ENCODE data around the gene DPP8.

Gene DPP8

GRCh38 chr15:65451989-65452388, 65.5 kb downstream of the DPP8 start:
- Mint-ChIP-seq H3K4me3 (no peak overlapping the region), H3K9me3 (no peaks in the 10 kb centered on the region), H3K36me3 (ENCODE audit: insufficient read depth) (peaks cover 62% of the 10 kb centered on the region), H3K4me1 (peaks cover 11% of the 10 kb centered on the region), H3K27ac (ENCODE audit: low read depth) (no peak overlapping the region), H3K27me3 (no peaks in the 10 kb centered on the region)
- DNase-seq (ENCODE audit: low spot score in 2 of 2): no peak
- no peak for ATAC-seq (replicated peaks; ENCODE audit: extremely low read depth, poor library complexity, severe bottlenecking)

DNA sequence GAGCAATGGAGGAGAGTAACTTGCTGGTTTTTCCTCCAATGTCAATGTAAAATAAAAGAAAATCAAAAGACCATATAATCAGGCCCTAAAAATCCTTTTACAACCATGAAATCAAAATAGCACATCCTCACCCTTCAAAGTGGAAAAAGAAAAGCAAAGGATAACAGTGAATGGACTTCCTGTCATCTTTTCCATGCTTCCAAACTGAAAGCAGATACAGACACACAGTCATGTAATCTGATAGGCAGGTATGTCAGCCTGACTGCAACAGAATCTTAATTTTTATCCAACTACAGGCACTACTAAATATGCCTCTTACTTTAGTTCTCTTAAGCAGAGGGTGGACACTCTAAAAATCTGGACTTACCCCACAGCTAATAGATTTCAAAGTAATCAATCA, 66.9 kb downstream of the DPP8 start:
- H3K4me1 Mint-ChIP-seq: peaks cover 5% of the 10 kb centered on the region
- no peaks in the 10 kb centered on the region for H3K9me3 Mint-ChIP-seq
- peaks cover 65% of the 10 kb centered on the region for H3K36me3 Mint-ChIP-seq (ENCODE audit: insufficient read depth)
- no peak overlapping the region for H3K27ac Mint-ChIP-seq (ENCODE audit: low read depth)
- ATAC-seq (replicated peaks; ENCODE audit: extremely low read depth, poor library complexity, severe bottlenecking) (no peak), DNase-seq (ENCODE audit: low spot score in 2 of 2) (no peak)
- no peaks in the 10 kb centered on the region for H3K27me3 Mint-ChIP-seq
- no peak overlapping the region for H3K4me3 Mint-ChIP-seq

DNA sequence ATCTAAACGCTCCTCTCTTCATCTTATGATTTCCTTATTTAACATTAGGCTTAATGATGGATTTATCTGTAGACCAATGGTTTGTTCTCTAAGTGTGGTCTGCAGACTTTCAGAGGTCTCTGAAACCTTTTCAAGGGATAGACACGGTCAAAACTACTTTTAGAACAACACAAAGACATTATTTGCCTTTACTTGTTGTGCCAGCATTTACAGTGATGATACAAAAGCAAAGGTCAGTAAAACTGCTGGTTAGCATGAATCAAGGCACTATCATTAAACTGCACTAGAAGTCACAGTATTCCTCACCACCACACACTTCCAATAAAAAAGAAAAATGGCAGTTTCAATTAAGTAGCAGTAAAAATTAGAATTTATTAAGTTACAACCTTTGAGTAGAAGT, 70.3 kb downstream of the DPP8 start:
- H3K9me3 Mint-ChIP-seq: no peaks in the 10 kb centered on the region
- H3K4me1 Mint-ChIP-seq: no peaks in the 10 kb centered on the region
- H3K27me3 Mint-ChIP-seq: no peaks in the 10 kb centered on the region
- H3K27ac Mint-ChIP-seq (ENCODE audit: low read depth): peak overlapping the region; percentile 17
- H3K36me3 Mint-ChIP-seq (ENCODE audit: insufficient read depth): peaks cover 50% of the 10 kb centered on the region
- no peak overlapping the region for H3K4me3 Mint-ChIP-seq
- no peak for ATAC-seq (replicated peaks; ENCODE audit: extremely low read depth, poor library complexity, severe bottlenecking)
- DNase-seq (ENCODE audit: low spot score in 2 of 2): no peak

GRCh38 chr15:65434201-65434600, 83.3 kb downstream of the DPP8 start:
- ATAC-seq (replicated peaks; ENCODE audit: extremely low read depth, poor library complexity, severe bottlenecking) (no peak), DNase-seq (ENCODE audit: low spot score in 2 of 2) (no peak)
- Mint-ChIP-seq H3K27ac (ENCODE audit: low read depth) (no peak overlapping the region), H3K36me3 (ENCODE audit: insufficient read depth) (no peaks in the 10 kb centered on the region), H3K9me3 (no peaks in the 10 kb centered on the region), H3K27me3 (peaks cover 12% of the 10 kb centered on the region), H3K4me1 (no peaks in the 10 kb centered on the region), H3K4me3 (no peak overlapping the region)

GRCh38 chr15:65431731-65432130, 85.8 kb downstream of the DPP8 start:
- no peak overlapping the region for H3K27ac Mint-ChIP-seq (ENCODE audit: low read depth)
- ATAC-seq (replicated peaks; ENCODE audit: extremely low read depth, poor library complexity, severe bottlenecking): no peak
- peaks cover 12% of the 10 kb centered on the region for H3K27me3 Mint-ChIP-seq

DNA sequence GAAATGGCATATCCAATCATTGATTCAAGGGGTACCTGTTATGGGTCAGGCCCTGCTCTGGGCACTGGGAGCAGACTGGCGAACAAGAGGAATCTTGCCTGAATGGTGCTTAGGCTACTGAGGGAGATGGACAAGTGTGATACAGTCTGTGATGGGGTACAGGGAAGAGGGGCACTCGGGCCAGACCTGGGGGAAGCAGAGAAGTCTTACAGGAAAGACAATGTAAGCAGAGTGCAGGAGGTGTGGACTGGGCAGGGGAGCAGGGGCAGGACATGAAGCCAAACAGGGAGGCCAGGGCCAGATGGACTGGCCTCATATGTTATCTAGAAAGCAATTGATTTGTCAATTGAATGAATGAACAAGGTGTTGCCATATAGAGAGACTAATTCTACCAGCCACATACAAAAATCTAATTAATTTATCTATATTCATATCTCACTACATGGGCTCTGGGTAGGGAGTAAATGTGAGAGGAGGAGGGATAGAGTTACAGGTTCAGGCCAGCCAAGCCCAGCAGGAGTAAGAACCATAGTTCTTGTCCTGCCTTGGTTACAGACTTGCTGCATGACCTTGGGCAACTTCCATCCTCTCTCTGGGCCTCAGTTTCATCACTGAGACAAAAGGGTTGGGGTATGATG, 91.2 kb downstream of the DPP8 start:
- Mint-ChIP-seq H3K27ac (ENCODE audit: low read depth) (no peak overlapping the region), H3K4me3 (no peak overlapping the region), H3K36me3 (ENCODE audit: insufficient read depth) (peaks cover 5% of the 10 kb centered on the region), H3K27me3 (peaks cover 51% of the 10 kb centered on the region), H3K4me1 (peaks cover 14% of the 10 kb centered on the region), H3K9me3 (no peaks in the 10 kb centered on the region)
- DNase-seq (ENCODE audit: low spot score in 2 of 2) (no peak), ATAC-seq (replicated peaks; ENCODE audit: extremely low read depth, poor library complexity, severe bottlenecking) (no peak)

More at GRCh38 chr15:65431731-65432130, 85.8 kb downstream of the DPP8 start:
- no peaks in the 10 kb centered on the region for H3K4me1 Mint-ChIP-seq
- DNase-seq (ENCODE audit: low spot score in 2 of 2): no peak
- no peaks in the 10 kb centered on the region for H3K36me3 Mint-ChIP-seq (ENCODE audit: insufficient read depth)
- H3K9me3 Mint-ChIP-seq: no peaks in the 10 kb centered on the region
- H3K4me3 Mint-ChIP-seq: no peak overlapping the region

DNA sequence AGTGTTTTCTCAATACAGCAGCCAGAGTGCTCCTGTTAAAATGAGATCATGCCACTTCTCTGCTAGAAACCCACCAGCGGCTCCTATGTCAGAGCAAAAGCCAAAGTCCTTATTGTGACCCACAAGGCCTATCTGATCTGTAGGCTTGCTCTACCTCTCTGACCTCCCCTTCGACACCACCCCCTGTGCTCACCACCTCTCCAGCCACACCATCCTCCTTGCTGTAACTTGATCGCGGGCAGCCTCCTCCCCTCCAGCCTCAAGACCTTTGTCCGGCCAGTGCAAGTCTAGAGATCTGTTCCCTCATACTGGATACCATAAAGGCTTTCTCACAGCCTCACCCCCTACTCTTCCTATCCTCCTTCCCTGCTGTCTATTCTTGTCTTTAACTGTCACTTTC, 92.8 kb downstream of the DPP8 start:
- no peak overlapping the region for H3K27ac Mint-ChIP-seq (ENCODE audit: low read depth)
- no peak for ATAC-seq (replicated peaks; ENCODE audit: extremely low read depth, poor library complexity, severe bottlenecking)
- H3K9me3 Mint-ChIP-seq: no peaks in the 10 kb centered on the region
- H3K27me3 Mint-ChIP-seq: peaks cover 66% of the 10 kb centered on the region
- peaks cover 14% of the 10 kb centered on the region for H3K4me1 Mint-ChIP-seq
- H3K36me3 Mint-ChIP-seq (ENCODE audit: insufficient read depth): peaks cover 5% of the 10 kb centered on the region
- peak overlapping the region; percentile 86 for H3K4me3 Mint-ChIP-seq
- DNase-seq (ENCODE audit: low spot score in 2 of 2): no peak

DNA sequence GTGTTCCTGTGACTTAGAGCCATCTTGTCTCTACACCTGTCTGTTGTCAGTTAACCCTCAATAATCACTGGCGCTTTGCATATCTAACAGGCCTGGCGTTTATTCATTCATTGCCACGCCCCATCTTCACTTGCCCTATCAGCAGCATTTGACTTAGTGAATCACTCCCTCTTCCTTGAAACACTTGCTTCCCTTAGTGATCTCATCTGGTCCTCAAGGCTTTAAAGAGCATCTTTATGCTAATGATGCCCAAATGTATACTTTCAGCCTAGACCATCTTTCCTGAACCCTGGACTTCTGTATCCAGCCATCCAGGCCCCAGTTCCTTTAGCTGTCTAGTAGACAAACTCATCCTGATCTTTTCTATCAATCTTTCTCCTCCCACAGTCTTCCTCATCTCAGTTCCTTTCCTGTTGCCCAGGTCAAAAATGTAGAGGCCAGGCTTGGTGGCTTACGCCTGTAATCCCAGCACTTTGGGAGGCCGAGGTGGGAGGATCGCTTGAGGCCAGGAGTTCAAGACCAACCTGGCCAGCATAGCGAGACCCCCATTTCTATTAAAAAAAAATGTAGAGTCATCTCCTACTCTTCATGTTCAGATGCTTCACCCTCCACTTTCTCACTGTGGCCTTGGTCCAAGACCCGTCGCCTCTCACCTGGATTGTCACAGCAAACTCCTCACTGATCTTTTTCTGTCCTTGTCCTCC, 93.4 kb downstream of the DPP8 start:
- no peak for DNase-seq (ENCODE audit: low spot score in 2 of 2)
- Mint-ChIP-seq H3K4me1 (peaks cover 14% of the 10 kb centered on the region), H3K36me3 (ENCODE audit: insufficient read depth) (peaks cover 5% of the 10 kb centered on the region), H3K27me3 (peaks cover 72% of the 10 kb centered on the region), H3K4me3 (peak overlapping the region; percentile 86), H3K27ac (ENCODE audit: low read depth) (no peak overlapping the region), H3K9me3 (no peaks in the 10 kb centered on the region)
- ATAC-seq (replicated peaks; ENCODE audit: extremely low read depth, poor library complexity, severe bottlenecking): no peak

- peaks cover 14% of the 10 kb centered on the region for H3K4me1 Mint-ChIP-seq
- no peak overlapping the region for H3K27ac Mint-ChIP-seq (ENCODE audit: low read depth)
- peak overlapping the region; percentile 86 for H3K4me3 Mint-ChIP-seq
These were observed 94.1 kb downstream of the DPP8 start for GRCh38 chr15:65423150-65423975.

GRCh38 chr15:65421360-65422215, 95.9 kb downstream of the DPP8 start:
- H3K9me3 Mint-ChIP-seq: no peaks in the 10 kb centered on the region
- no peak overlapping the region for H3K27ac Mint-ChIP-seq (ENCODE audit: low read depth)
- peaks cover 14% of the 10 kb centered on the region for H3K4me1 Mint-ChIP-seq

More at GRCh38 chr15:65423150-65423975, 94.1 kb downstream of the DPP8 start:
- Mint-ChIP-seq H3K36me3 (ENCODE audit: insufficient read depth) (peaks cover 5% of the 10 kb centered on the region), H3K27me3 (peaks cover 80% of the 10 kb centered on the region), H3K9me3 (no peaks in the 10 kb centered on the region)
- DNase-seq (ENCODE audit: low spot score in 2 of 2) (no peak), ATAC-seq (replicated peaks; ENCODE audit: extremely low read depth, poor library complexity, severe bottlenecking) (no peak)

GRCh38 chr15:65420975-65421359, 96.5 kb downstream of the DPP8 start:
- Mint-ChIP-seq H3K4me1 (peaks cover 14% of the 10 kb centered on the region), H3K4me3 (no peak overlapping the region), H3K36me3 (ENCODE audit: insufficient read depth) (peaks cover 5% of the 10 kb centered on the region), H3K27me3 (peaks cover 97% of the 10 kb centered on the region), H3K27ac (ENCODE audit: low read depth) (no peak overlapping the region), H3K9me3 (no peaks in the 10 kb centered on the region)
- DNase-seq (ENCODE audit: low spot score in 2 of 2) (no peak), ATAC-seq (replicated peaks; ENCODE audit: extremely low read depth, poor library complexity, severe bottlenecking) (no peak)

More at GRCh38 chr15:65421360-65422215, 95.9 kb downstream of the DPP8 start:
- H3K36me3 Mint-ChIP-seq (ENCODE audit: insufficient read depth): peaks cover 5% of the 10 kb centered on the region
- no peak for ATAC-seq (replicated peaks; ENCODE audit: extremely low read depth, poor library complexity, severe bottlenecking)
- DNase-seq (ENCODE audit: low spot score in 2 of 2): no peak
- peaks cover 97% of the 10 kb centered on the region for H3K27me3 Mint-ChIP-seq
- H3K4me3 Mint-ChIP-seq: peak overlapping the region; percentile 72

DNA sequence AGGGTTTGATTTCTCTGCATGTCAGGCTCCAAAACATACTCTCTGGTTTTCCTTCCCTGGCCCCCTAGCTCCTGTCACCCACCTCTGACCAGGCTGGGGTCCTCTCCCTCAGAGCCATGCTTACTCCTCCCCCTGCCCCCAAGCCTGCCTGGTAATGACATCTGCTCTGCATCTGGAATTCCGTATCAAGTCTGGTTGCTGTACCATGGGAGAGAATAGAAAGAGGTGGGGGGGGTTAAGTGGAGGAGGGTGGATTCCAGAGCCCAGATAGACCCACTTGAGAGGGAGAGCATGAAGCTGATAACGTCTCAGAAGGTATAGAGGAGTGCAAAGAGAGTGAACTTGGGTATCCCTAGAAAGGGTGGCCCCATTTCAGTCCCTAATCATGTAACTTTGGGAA, 98.9 kb downstream of the DPP8 start:
- H3K4me3 Mint-ChIP-seq: no peak overlapping the region
- peaks cover 5% of the 10 kb centered on the region for H3K36me3 Mint-ChIP-seq (ENCODE audit: insufficient read depth)
- no peaks in the 10 kb centered on the region for H3K9me3 Mint-ChIP-seq
- peaks cover 74% of the 10 kb centered on the region for H3K27me3 Mint-ChIP-seq
- H3K4me1 Mint-ChIP-seq: peaks cover 14% of the 10 kb centered on the region
- no peak overlapping the region for H3K27ac Mint-ChIP-seq (ENCODE audit: low read depth)
- ATAC-seq (replicated peaks; ENCODE audit: extremely low read depth, poor library complexity, severe bottlenecking) (no peak), DNase-seq (ENCODE audit: low spot score in 2 of 2) (no peak)

Data from central memory CD8-positive, alpha-beta T cell (primary cell).